Small intestine (tissue), 16 donors: ENCODE data around the gene PLD6. TPM values are rescaled to one million over a fixed set of nuclear protein-coding genes. Genes with fewer than 3 reads are reported as not detected.
"Not testable (repeated sequence)": the region's sequence is repeated elsewhere in the genome, so short reads cannot be mapped to it uniquely, and the experiment has no call there.

Source experiments
- DNase-seq, 2 donors: peaks; one replicate each; pipeline versions ENCODE4 v3.0.0 to v3.0.0-alpha.2; 2013
- FAIRE-seq: peaks from 2 replicates; lab custom pipeline; 2012; peaks lifted over from hg19 to GRCh38; lab: Jason Lieb, UNC
- H3K27ac ChIP-seq, 3 donors: one replicate each; pipeline ENCODE4 v1.5.1; 2013; ENCODE audit warnings: low read length in 2 of 3, mild to moderate bottlenecking in 2 of 3, control low read depth in 1 of 3, inconsistent platforms in 1 of 3, low read depth in 1 of 3, moderate library complexity in 1 of 3
- H3K27me3 ChIP-seq, 3 donors: one replicate each; pipeline ENCODE4 v1.6.1; 2013; ENCODE audit warnings: low read length in 3 of 3, inconsistent platforms in 1 of 3; ENCODE audit not compliant: control insufficient read depth in 3 of 3, insufficient read depth in 3 of 3
- H3K36me3 ChIP-seq, 3 donors: one replicate each; pipeline ENCODE4 v1.6.1; 2013; ENCODE audit warnings: low read length in 3 of 3, inconsistent platforms in 1 of 3, low read depth in 1 of 3, mild to moderate bottlenecking in 1 of 3, moderate library complexity in 1 of 3; ENCODE audit not compliant: control insufficient read depth in 3 of 3, insufficient read depth in 2 of 3
- H3K4me1 ChIP-seq, 3 donors: one replicate each; pipeline ENCODE4 v1.6.1; 2013; ENCODE audit warnings: low read length in 2 of 3, inconsistent platforms in 1 of 3, low read depth in 1 of 3, mild to moderate bottlenecking in 1 of 3, moderate library complexity in 1 of 3; ENCODE audit not compliant: control insufficient read depth in 3 of 3, insufficient read depth in 2 of 3
- H3K4me3 ChIP-seq, 3 donors: one replicate each; pipeline ENCODE4 v1.5.1; 2013; ENCODE audit warnings: low read length in 3 of 3, control low read depth in 1 of 3, inconsistent platforms in 1 of 3, low read depth in 1 of 3, mild to moderate bottlenecking in 1 of 3, moderate library complexity in 1 of 3
- H3K9me3 ChIP-seq, 2 donors: one replicate each; pipeline ENCODE4 v1.6.1; 2013; ENCODE audit warnings: low read depth in 1 of 2, low read length in 1 of 2; ENCODE audit not compliant: control insufficient read depth in 2 of 2, insufficient read depth in 1 of 2
- WGBS, 3 donors: extraction: QIAGEN DNeasy Blood & Tissue Kit; methylation state at CpG; one replicate each; pipeline ENCODE4 v1.1.7; 2013; 5-methylcytosine and 5-hydroxymethylcytosine counted together
- long read RNA-seq, 10 donors: transcript quantifications; one replicate each; lab custom pipeline, GENCODE V29; 2026
- polyA plus RNA-seq, 4 donors: library from polyadenylated mRNA; stranded (reverse) in 3 of 4; unstranded in 1 of 4; fragments of 200-250 nt in 3 of 4; fragments of 120-200 nt in 1 of 4; gene quantifications; one replicate each; pipeline versions ENCODE4 v1.2.1 to v1.2.3, GENCODE V29; 2013
- donor health status: healthy with polysubstance abuse.
- donor health status: control.
- donor health status: control.
- donor health status: Bipolar disorder and iron deficiency.
- donor health status: healthy.

The PLD6 gene
- polyA plus RNA-seq = 1 to 10 TPM; 1.4 to 5.2 (median 1.6) TPM
- long read RNA-seq, donor 1 = 0 reads
- long read RNA-seq, donor 2, partial matches to known transcripts = 0 of 1 reads
- long read RNA-seq, donor 2, other reads (novel, unspliced or antisense) = 0 of 1 reads
- long read RNA-seq, donor 3 = 0 reads
- long read RNA-seq, donor 4 = 0 reads
- long read RNA-seq, donor 5, partial matches to known transcripts = 0 of 1 reads
- long read RNA-seq, donor 5, other reads (novel, unspliced or antisense) = 0 of 1 reads
- long read RNA-seq, donor 6, partial matches to known transcripts = 0 of 2 reads
- long read RNA-seq, donor 6, other reads (novel, unspliced or antisense) = 0 of 2 reads
- long read RNA-seq, donor 7, partial matches to known transcripts = 0 of 3 reads
- long read RNA-seq, donor 7, other reads (novel, unspliced or antisense) = 0 of 3 reads
- long read RNA-seq, donor 8 = 0 reads
- long read RNA-seq, donor 9 = 0 reads
- long read RNA-seq, donor 10, partial matches to known transcripts = 0 of 1 reads
- long read RNA-seq, donor 10, other reads (novel, unspliced or antisense) = 0 of 1 reads

- Histone ChIP-seq H3K27me3 (no peaks in the 10 kb centered on the region), H3K36me3 (peaks cover 0 to 41% (median 0%) of the 10 kb centered on the region in 3 donors), H3K9me3 (peaks cover 0 to 3% of the 10 kb centered on the region in 2 donors), H3K4me3 (peak within 1 kb of the TSS; percentile 28 to 63 (median 48)), H3K27ac (peak within 1 kb of the TSS; percentile 10 to 36 (median 28)), H3K4me1 (peaks cover 0 to 19% (median 4%) of the 10 kb centered on the region in 3 donors)
- DNase-seq (peak; percentile 74 to 84), FAIRE-seq (no peak)
- WGBS, 3 donors = 10 to 19% (median 11%) methylated on average over 48 to 78 of the region's 78 CpGs
Observed at GRCh38 chr17:17206124-17206912, at the start of gene PLD6. Gene PLD6 (minus strand): TSS chr17:17206333. CDS start chr17:17206286, 47 bp downstream.

- H3K36me3 ChIP-seq = peaks cover 20 to 73% (median 20%) of the 10 kb centered on the region in 3 donors
- not testable (repeated sequence) for H3K27ac ChIP-seq, FAIRE-seq, H3K9me3 ChIP-seq, H3K4me1 ChIP-seq, DNase-seq, H3K4me3 ChIP-seq, H3K27me3 ChIP-seq
- 91 to 94% (median 91%) methylated on average over 9 to 11 of the region's 11 CpGs for WGBS, 3 donors
Observed at GRCh38 chr17:17255689-17256088, 49.6 kb upstream of the PLD6 start.

DNA sequence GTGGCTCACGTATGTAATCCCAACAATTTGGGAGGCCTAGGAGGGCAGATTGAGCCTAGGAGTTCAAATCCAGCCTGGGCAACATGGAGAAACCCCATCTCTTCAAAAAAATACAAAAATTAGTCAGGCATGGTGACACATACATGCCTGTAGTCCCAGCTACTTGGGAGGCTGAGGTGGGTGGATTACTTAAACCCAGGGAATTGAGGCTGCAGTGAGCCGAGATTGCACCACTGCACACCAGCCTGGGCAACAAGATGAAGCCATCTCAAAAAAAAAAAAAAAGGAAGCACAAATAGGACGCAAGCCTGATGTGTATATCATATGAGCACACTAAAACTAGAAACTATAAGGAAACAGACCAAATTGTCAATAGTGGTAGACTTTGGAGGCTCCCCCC lies 47.9 kb upstream of the PLD6 start:
- Histone ChIP-seq H3K4me3 (no peak overlapping the region), H3K9me3 (no peaks in the 10 kb centered on the region), H3K4me1 (no peaks in the 10 kb centered on the region), H3K27ac (no peak overlapping the region), H3K27me3 (no peaks in the 10 kb centered on the region), H3K36me3 (peaks cover 12 to 72% (median 15%) of the 10 kb centered on the region in 3 donors)
- FAIRE-seq (no peak), DNase-seq (no peak)
- 94 to 97% (median 97%) methylated on average over 3 of the region's 3 CpGs for WGBS, 3 donors

GRCh38 chr17:17253406-17253805 lies 47.3 kb upstream of the PLD6 start:
- no peak for FAIRE-seq

DNA sequence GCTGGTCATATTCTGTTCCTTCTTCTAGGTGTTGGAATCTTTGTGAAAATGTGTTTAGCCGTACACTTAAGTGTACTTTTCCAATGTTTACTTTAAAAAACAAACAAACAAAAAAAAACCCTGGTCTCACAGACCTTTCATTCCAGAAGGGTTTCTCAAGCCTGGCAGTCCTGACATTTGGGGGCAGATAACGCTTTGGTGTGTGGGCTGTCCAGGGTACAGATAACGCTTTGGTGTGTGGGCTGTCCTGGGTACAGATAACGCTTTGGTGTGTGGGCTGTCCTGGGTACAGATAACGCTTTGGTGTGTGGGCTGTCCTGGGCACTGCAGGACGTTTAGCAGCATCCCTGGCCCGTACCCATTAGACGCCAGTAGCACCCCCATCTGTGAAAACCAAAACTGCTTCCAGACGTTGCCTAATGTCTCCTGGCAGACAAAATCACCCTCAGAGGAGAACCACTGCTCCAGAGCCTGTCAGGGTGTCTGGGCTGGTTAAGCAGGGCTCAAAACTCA lies 46.1 kb upstream of the PLD6 start:
- no peak for DNase-seq
- peaks cover 14 to 73% (median 16%) of the 10 kb centered on the region in 3 donors for H3K36me3 ChIP-seq
- FAIRE-seq = no peak

More at GRCh38 chr17:17253406-17253805, 47.3 kb upstream of the PLD6 start:
- 87 to 95% (median 91%) methylated on average over 3 of the region's 3 CpGs for WGBS, 3 donors
- no peak overlapping the region for H3K27ac ChIP-seq
- no peak overlapping the region for H3K4me3 ChIP-seq
- no peak for DNase-seq
- H3K36me3 ChIP-seq = peaks cover 11 to 71% (median 11%) of the 10 kb centered on the region in 3 donors
- no peaks in the 10 kb centered on the region for H3K4me1 ChIP-seq
- no peaks in the 10 kb centered on the region for H3K9me3 ChIP-seq
- no peaks in the 10 kb centered on the region for H3K27me3 ChIP-seq

DNA sequence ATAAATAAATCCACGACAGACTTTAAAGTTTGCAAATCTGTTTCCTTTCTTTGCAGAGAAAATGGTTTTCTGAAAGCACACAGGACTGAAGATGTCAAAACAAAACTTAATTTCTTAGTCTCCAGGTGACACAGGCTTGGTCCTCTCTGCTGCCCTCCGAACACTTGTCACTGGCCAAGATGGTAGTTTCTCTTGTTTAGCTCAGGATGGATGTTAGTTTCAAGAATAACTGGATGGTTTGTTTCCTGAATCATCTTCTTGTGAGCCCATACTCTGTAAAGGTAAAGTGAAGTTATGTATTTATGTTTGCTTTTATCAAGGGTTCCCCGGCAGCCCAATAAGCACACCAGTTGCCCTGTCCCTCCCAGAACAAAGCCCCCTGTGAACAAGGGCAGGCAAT lies 40.7 kb upstream of the PLD6 start:
- H3K4me1 ChIP-seq = no peaks in the 10 kb centered on the region
- DNase-seq (no peak), FAIRE-seq (no peak)
- H3K36me3 ChIP-seq = peaks cover 10 to 49% (median 11%) of the 10 kb centered on the region in 3 donors
- WGBS, 3 donors = 88 to 89% (median 89%) methylated on average over 3 of the region's 3 CpGs
- no peaks in the 10 kb centered on the region for H3K9me3 ChIP-seq
- H3K27me3 ChIP-seq = no peaks in the 10 kb centered on the region
- H3K27ac ChIP-seq = no peak overlapping the region
- H3K4me3 ChIP-seq = no peak overlapping the region

More for the DNA sequence above, 46.1 kb upstream of the PLD6 start:
- WGBS, 3 donors = 79 to 91% (median 85%) methylated on average over 9 of the region's 9 CpGs
- no peak overlapping the region for H3K27ac ChIP-seq
- H3K4me1 ChIP-seq = no peaks in the 10 kb centered on the region
- H3K9me3 ChIP-seq = no peaks in the 10 kb centered on the region
- H3K27me3 ChIP-seq = no peaks in the 10 kb centered on the region
- no peak overlapping the region for H3K4me3 ChIP-seq

DNA sequence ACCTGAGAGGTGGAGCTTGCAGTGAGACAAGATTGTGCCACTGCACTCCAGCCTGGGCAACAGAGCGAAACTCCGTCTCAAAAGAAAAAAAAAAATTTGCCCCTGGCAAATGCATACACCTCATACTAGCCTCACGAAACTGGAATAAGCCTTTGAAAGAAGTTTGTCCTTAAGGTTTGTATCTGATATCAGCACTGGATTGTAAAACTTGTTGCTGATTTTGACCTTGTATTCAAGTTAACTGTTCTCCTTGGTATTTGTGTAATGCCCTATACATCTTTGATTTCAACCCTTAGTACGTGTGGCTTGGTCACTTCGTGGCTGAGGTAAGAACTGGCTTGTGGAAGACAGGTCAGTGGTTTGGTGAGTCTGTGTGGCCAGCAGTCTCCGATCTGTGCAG lies 37.0 kb upstream of the PLD6 start:
- Histone ChIP-seq H3K27me3 (no peaks in the 10 kb centered on the region), H3K4me1 (no peaks in the 10 kb centered on the region), H3K9me3 (no peaks in the 10 kb centered on the region), H3K4me3 (no peak overlapping the region), H3K27ac (no peak overlapping the region), H3K36me3 (peaks cover 8 to 27% (median 10%) of the 10 kb centered on the region in 3 donors)
- DNase-seq (no peak), FAIRE-seq (no peak)
- 88 to 94% (median 93%) methylated on average over 6 of the region's 6 CpGs for WGBS, 3 donors

DNA sequence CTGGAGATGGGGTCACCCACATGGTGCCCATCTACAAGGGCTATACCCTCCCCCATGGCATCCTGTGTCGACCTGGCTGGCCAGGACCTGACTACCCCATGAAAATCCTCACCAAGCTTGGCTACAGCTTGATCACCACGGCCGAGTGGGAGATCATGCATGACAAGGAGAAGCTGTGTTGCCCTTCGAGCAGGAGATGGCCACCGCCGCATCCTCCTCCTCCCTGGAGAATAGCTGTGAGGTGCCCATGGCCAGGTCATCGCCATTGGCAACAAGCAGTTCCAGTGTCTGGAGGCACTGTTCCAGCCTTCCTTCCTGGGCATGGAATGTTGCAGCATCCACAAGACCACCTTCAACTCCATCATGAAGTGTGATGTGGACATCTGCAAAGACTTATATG lies 36.1 kb upstream of the PLD6 start:
- H3K4me1 ChIP-seq = no peaks in the 10 kb centered on the region
- no peak for FAIRE-seq
- H3K9me3 ChIP-seq = no peaks in the 10 kb centered on the region
- H3K27me3 ChIP-seq = no peaks in the 10 kb centered on the region
- H3K4me3 ChIP-seq = no peak overlapping the region
- DNase-seq = no peak
- WGBS, 3 donors = 91 to 95% (median 92%) methylated on average over 7 of the region's 7 CpGs
- H3K36me3 ChIP-seq = peaks cover 3 to 20% (median 6%) of the 10 kb centered on the region in 3 donors
- no peak overlapping the region for H3K27ac ChIP-seq
